A549 (cell line): ENCODE measurements around the gene OCA2. TPM values are rescaled to one million over a fixed set of nuclear protein-coding genes. Genes with fewer than 3 reads are reported as not detected.

ENCODE experiments used
- ATAC-seq, 2 experiments: fragments of 200-7000 bp in 1 of 2; fragments of >200 bp in 1 of 2; cut with Nextera tagmentation in 1 of 2; cut with Tn5 transposase in 1 of 2; 3 replicates each; pipeline versions ENCODE4 v1.8.0 to v1.9.1; 2018 to 2020; ENCODE audit warnings: mild to moderate bottlenecking in 1 of 2, moderate library complexity in 1 of 2
- CTCF ChIA-PET: fragments of 300-600 bp; sonication (Branson Sonifier 250); formaldehyde crosslinking; extraction: SDS; loops from one replicate; lab custom pipeline; 2021; ENCODE audit warnings: antibody characterized with exemption, inconsistent platforms; lab: Yijun Ruan, JAX
- POLR2A ChIA-PET: fragments of 350-600 bp; formaldehyde crosslinking; extraction: SDS; loops from one replicate; lab custom pipeline; 2021; ENCODE audit warnings: antibody characterized with exemption, inconsistent platforms; lab: Yijun Ruan, JAX
- DNase-seq, 2 experiments: peaks; one replicate each; pipeline versions ENCODE4 v3.0.0 to v3.0.0-alpha.2; 2011 to 2016; ENCODE audit warnings: low read depth in 1 of 2, low spot score in 1 of 2
- FAIRE-seq: peaks from 2 replicates; lab custom pipeline; 2011; peaks lifted over from hg19 to GRCh38; lab: Jason Lieb, UNC
- H3K27ac ChIP-seq, 2 experiments: fragments of >200 bp; sonication (Bioruptor Twin); formaldehyde crosslinking; 3 replicates each; pipeline ENCODE4 v1.5.1; 2016 to 2017
- H3K4me1 ChIP-seq: fragments of >200 bp; sonication (Bioruptor Twin); formaldehyde crosslinking; 3 replicates; pipeline ENCODE4 v1.6.1; 2016
- H3K4me2 ChIP-seq: fragments of >200 bp; sonication (Bioruptor Twin); formaldehyde crosslinking; 3 replicates; pipeline ENCODE4 v1.6.1; 2016
- H3K4me3 ChIP-seq: fragments of >200 bp; sonication (Bioruptor Twin); formaldehyde crosslinking; 3 replicates; pipeline ENCODE4 v1.5.1; 2016
- H3K9me3 ChIP-seq: fragments of >200 bp; sonication (Bioruptor Twin); formaldehyde crosslinking; 3 replicates; pipeline ENCODE4 v1.6.1; 2016
- BHLHE40 ChIP-seq: IDR thresholded peaks from 2 replicates; pipeline ENCODE4 v1.6.1; 2012; ENCODE audit warnings: low read depth, low read length, inconsistent platforms
- CBX8 ChIP-seq: fragments of 200-600 bp; sonication (generic); IDR thresholded peaks from 2 replicates; pipeline ENCODE4 v1.6.1; 2016
- CHD2 ChIP-seq: fragments of 150-350 bp; IDR thresholded peaks from 2 replicates; pipeline ENCODE4 v1.6.1; 2014; ENCODE audit warnings: low read length; ENCODE audit not compliant: partially characterized antibody
- CHD4 ChIP-seq: fragments of 200-600 bp; sonication (generic); IDR thresholded peaks from 2 replicates; pipeline ENCODE4 v1.6.1; 2016; ENCODE audit warnings: antibody characterized with exemption, mild to moderate bottlenecking, borderline replicate concordance
- EP300 ChIP-seq, 2 experiments: fragments of >200 bp; sonication (Bioruptor Twin); formaldehyde crosslinking; IDR thresholded peaks; 2 replicates in 1 of 2; 3 replicates in 1 of 2; pipeline ENCODE4 v1.6.1; 2016 to 2017
- FOSL2 ChIP-seq, 2 experiments: fragments of 450-650 bp in 1 of 2; fragments of >200 bp in 1 of 2; sonication (Bioruptor Twin) in 1 of 2; formaldehyde crosslinking; IDR thresholded peaks; 2 replicates each; pipeline versions ENCODE4 v1.5.0 to v1.6.1; 2016 to 2020; ENCODE audit warnings: mild to moderate bottlenecking in 1 of 2, moderate library complexity in 1 of 2
- FOXS1 ChIP-seq: fragments of 250-450 bp; sonication (Bioruptor Pico); IDR thresholded peaks from 2 replicates; pipeline ENCODE4 v1.5.0; 2020; ENCODE audit warnings: mild to moderate bottlenecking, moderate library complexity
- GATA3 ChIP-seq: IDR thresholded peaks from 2 replicates; pipeline ENCODE4 v1.6.1; 2012; ENCODE audit warnings: borderline replicate concordance
- HEYL ChIP-seq: fragments of 250-450 bp; sonication (Bioruptor Pico); IDR thresholded peaks from 2 replicates; pipeline ENCODE4 v1.8.0; 2021; ENCODE audit warnings: mild to moderate bottlenecking, moderate library complexity
- HOXB5 ChIP-seq: fragments of 250-450 bp; sonication (Bioruptor Pico); IDR thresholded peaks from 2 replicates; pipeline ENCODE4 v1.5.0; 2020; ENCODE audit warnings: mild to moderate bottlenecking, moderate library complexity
- JUNB ChIP-seq: fragments of >200 bp; sonication (Bioruptor Twin); formaldehyde crosslinking; IDR thresholded peaks from 2 replicates; pipeline ENCODE4 v1.6.1; 2016
- KDM5A ChIP-seq: fragments of 200-600 bp; sonication (generic); IDR thresholded peaks from 2 replicates; pipeline ENCODE4 v1.6.1; 2016; ENCODE audit warnings: antibody characterized with exemption, mild to moderate bottlenecking
- MAFK ChIP-seq: fragments of 450-650 bp; IDR thresholded peaks from 2 replicates; pipeline ENCODE4 v1.6.1; 2014; ENCODE audit not compliant: partially characterized antibody
- NFE2L2 ChIP-seq: fragments of 150-350 bp; conservative IDR thresholded peaks from 2 replicates; pipeline ENCODE4 v1.6.1; 2014; ENCODE audit warnings: low read length
- NPAS2 ChIP-seq: fragments of 250-450 bp; sonication (Bioruptor Pico); IDR thresholded peaks from 2 replicates; pipeline ENCODE4 v1.8.0; 2022; ENCODE audit warnings: mild to moderate bottlenecking, moderate library complexity, borderline replicate concordance
- RAD21 ChIP-seq, 2 experiments: fragments of >200 bp in 1 of 2; sonication (Bioruptor Twin) in 1 of 2; formaldehyde crosslinking in 1 of 2; IDR thresholded peaks in 1 of 2; conservative IDR thresholded peaks in 1 of 2; 2 replicates in 1 of 2; 3 replicates in 1 of 2; pipeline ENCODE4 v1.6.1; 2012 to 2018; ENCODE audit warnings: inconsistent platforms in 1 of 2
- RCOR1 ChIP-seq: fragments of 150-350 bp; IDR thresholded peaks from 2 replicates; pipeline ENCODE4 v1.6.1; 2014; ENCODE audit warnings: antibody characterized with exemption, low read length, low read depth
- RFX5 ChIP-seq: fragments of 450-650 bp; IDR thresholded peaks from 2 replicates; pipeline ENCODE4 v1.7.1; 2014; ENCODE audit warnings: antibody characterized with exemption, mild to moderate bottlenecking, moderate library complexity
- RNF2 ChIP-seq: fragments of 200-600 bp; sonication (generic); IDR thresholded peaks from 2 replicates; pipeline ENCODE4 v1.6.1; 2016; ENCODE audit warnings: low read depth, mild to moderate bottlenecking, antibody characterized with exemption, moderate library complexity, borderline replicate concordance
- TFCP2L1 ChIP-seq: fragments of 250-450 bp; sonication (Bioruptor Pico); IDR thresholded peaks from 2 replicates; pipeline ENCODE4 v1.5.0; 2021; ENCODE audit warnings: mild to moderate bottlenecking
- WGBS: methylation state at CpG from one replicate; pipeline ENCODE4 v1.1.6; 2017; ENCODE audit errors: missing lambda C conversion rate; 5-methylcytosine and 5-hydroxymethylcytosine counted together
- polyA plus RNA-seq, 4 experiments: library from polyadenylated mRNA; depleted of rRNA in 3 of 4; stranded (reverse); fragments of >200 nt; fragmentation: RNase III in 1 of 4; extraction: RNeasy Plus Mini Kit Qiagen cat#74134 plus additional on column Dnase treatment in 1 of 4; gene quantifications; 2 replicates in 3 of 4; 3 replicates in 1 of 4; pipeline ENCODE4 v1.2.3, GENCODE V29; 2011 to 2017
- TF ChIP-seq, protein P1 (sequence below): fragments of 200-600 bp; sonication (generic); IDR thresholded peaks from 2 replicates; pipeline ENCODE4 v1.6.1; 2016; ENCODE audit warnings: antibody characterized with exemption, mild to moderate bottlenecking, moderate library complexity
- TF ChIP-seq, protein P2 (sequence below): fragments of 250-450 bp; sonication (Bioruptor Pico); IDR thresholded peaks from 2 replicates; pipeline ENCODE4 v1.5.0; 2020; ENCODE audit warnings: low read depth, mild to moderate bottlenecking, moderate library complexity
- TF ChIP-seq, protein P3 (sequence below): fragments of >200 bp; sonication (Bioruptor Twin); formaldehyde crosslinking; IDR thresholded peaks from 3 replicates; pipeline ENCODE4 v1.5.1; 2016

Gene OCA2
- polyA plus RNA-seq, 2 of the 4 experiments (the other 2 are of a cell fraction): 0.17 to 0.25 TPM

DNA sequence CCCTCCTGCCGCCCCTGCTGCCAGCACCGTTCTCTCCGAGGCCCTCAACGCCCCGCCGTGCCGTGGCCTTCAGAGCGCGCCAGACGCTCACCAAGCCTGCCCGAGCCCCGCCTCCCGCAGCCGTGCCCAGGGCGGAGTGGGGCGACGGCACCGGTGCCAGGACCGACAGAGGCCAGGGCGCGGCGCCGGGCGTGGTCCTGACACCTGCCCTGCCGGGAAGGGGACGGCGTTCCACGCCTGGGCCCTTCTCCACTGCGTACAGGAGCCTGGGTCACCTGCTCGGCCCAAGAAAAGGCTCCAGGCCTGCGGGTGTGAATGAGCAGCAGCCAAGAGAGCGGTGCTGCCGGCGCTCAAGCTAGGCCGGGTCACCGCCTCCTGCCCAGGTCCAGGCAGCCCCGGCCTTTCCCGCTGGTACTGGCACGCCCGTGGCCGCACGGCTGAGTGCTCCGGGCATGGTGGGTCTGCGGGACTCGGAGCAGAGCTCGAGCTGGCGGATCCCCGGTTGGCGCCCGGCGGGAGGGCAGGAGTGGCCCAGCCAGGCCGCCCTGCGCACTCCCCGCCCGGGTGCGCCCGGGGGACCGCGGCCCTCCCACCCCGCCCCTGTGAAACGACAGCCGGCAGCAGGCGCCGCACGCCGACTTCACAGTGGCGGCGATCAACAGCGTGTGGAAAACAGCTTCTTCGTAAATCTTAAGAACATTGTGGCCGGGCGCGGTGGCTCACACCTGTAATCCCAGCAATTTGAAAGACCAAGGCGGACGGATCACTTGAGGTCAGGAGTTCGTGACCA, 4.2 kb downstream of the OCA2 start (continued):
- TF ChIP-seq, protein P1, sequence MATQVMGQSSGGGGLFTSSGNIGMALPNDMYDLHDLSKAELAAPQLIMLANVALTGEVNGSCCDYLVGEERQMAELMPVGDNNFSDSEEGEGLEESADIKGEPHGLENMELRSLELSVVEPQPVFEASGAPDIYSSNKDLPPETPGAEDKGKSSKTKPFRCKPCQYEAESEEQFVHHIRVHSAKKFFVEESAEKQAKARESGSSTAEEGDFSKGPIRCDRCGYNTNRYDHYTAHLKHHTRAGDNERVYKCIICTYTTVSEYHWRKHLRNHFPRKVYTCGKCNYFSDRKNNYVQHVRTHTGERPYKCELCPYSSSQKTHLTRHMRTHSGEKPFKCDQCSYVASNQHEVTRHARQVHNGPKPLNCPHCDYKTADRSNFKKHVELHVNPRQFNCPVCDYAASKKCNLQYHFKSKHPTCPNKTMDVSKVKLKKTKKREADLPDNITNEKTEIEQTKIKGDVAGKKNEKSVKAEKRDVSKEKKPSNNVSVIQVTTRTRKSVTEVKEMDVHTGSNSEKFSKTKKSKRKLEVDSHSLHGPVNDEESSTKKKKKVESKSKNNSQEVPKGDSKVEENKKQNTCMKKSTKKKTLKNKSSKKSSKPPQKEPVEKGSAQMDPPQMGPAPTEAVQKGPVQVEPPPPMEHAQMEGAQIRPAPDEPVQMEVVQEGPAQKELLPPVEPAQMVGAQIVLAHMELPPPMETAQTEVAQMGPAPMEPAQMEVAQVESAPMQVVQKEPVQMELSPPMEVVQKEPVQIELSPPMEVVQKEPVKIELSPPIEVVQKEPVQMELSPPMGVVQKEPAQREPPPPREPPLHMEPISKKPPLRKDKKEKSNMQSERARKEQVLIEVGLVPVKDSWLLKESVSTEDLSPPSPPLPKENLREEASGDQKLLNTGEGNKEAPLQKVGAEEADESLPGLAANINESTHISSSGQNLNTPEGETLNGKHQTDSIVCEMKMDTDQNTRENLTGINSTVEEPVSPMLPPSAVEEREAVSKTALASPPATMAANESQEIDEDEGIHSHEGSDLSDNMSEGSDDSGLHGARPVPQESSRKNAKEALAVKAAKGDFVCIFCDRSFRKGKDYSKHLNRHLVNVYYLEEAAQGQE: no peak
- TF ChIP-seq MAFK (no peak), CHD4 (no peak), FOSL2 (IDR thresholded peaks at IDR 0.05) (no peak), FOSL2 (CRISPR knock-in tag; IDR thresholded peaks at IDR 0.05) (no peak), RAD21 (conservative IDR thresholded peaks at IDR 0.05 in 1 of 2, IDR thresholded peaks at IDR 0.05 in 1 of 2) (no peak), CHD2 (no peak)
- TF ChIP-seq, protein P2, sequence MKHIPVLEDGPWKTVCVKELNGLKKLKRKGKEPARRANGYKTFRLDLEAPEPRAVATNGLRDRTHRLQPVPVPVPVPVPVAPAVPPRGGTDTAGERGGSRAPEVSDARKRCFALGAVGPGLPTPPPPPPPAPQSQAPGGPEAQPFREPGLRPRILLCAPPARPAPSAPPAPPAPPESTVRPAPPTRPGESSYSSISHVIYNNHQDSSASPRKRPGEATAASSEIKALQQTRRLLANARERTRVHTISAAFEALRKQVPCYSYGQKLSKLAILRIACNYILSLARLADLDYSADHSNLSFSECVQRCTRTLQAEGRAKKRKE (CRISPR knock-in tag): no peak

DNA sequence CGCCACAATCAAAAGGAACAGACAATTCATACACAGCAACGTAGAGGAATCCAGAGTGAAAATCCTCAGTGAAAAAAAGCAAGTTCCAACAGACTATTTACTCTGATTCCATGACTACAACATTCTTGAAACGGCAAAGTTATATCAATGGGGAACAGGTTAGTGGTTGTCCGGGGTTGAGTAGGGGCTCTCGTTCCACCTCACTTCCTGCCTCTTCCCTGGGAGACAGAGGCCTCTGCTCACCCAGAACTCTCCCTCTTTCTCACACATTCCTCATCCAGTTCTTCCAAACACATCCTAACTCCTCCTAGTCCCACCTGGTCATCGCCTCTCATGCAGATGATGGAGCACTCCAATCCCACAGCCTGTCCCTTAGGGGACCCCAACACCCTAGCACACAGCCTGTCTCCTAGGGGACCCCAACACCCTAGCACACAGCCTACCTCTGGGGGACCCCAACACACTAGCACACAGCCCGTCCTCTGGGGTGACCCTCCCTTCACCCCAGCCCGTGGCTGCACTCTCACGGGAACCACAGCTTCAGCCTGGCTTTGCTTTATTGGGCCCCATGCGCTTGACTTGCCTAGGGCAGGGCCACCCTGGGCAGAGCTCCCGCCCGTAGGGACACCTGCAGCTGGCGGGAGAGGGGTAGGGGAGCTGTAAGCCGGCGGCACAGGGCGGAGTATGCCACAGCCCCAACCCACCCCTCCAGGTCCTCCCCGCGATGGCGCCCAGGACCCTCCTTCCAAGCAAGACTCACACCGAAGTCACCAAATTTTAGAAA, 5.2 kb downstream of the OCA2 start:
- H3K4me1 ChIP-seq: peaks cover 6% of the 10 kb centered on the region; the same call in 2 of the 3 replicates
- no peak overlapping the region for H3K27ac ChIP-seq
- DNase-seq (no peak), FAIRE-seq (no peak), ATAC-seq (no peak)
- no peak overlapping the region for H3K4me2 ChIP-seq
- no peak overlapping the region for H3K4me3 ChIP-seq
- ChIA-PET CTCF (interaction anchor here (0.6 kb wide), 3 partner anchors 74 to 1120 kb away, joined by 3 to 5 read pairs (median 4); no protein-coding TSS in a partner anchor), POLR2A (no interaction called here)
- WGBS: 91% methylated on average over 20 of the region's 20 CpGs
- TF ChIP-seq FOXS1 (CRISPR knock-in tag): no peak
- no peak for TF ChIP-seq RCOR1
- no peak for TF ChIP-seq EP300 (IDR thresholded peaks at IDR 0.05)
- TF ChIP-seq HEYL (CRISPR knock-in tag): no peak
- TF ChIP-seq GATA3: no peak
- TF ChIP-seq RNF2: no peak
- no peak for TF ChIP-seq KDM5A
- no peak for TF ChIP-seq BHLHE40
- no peak for TF ChIP-seq CBX8
- TF ChIP-seq, protein P3, sequence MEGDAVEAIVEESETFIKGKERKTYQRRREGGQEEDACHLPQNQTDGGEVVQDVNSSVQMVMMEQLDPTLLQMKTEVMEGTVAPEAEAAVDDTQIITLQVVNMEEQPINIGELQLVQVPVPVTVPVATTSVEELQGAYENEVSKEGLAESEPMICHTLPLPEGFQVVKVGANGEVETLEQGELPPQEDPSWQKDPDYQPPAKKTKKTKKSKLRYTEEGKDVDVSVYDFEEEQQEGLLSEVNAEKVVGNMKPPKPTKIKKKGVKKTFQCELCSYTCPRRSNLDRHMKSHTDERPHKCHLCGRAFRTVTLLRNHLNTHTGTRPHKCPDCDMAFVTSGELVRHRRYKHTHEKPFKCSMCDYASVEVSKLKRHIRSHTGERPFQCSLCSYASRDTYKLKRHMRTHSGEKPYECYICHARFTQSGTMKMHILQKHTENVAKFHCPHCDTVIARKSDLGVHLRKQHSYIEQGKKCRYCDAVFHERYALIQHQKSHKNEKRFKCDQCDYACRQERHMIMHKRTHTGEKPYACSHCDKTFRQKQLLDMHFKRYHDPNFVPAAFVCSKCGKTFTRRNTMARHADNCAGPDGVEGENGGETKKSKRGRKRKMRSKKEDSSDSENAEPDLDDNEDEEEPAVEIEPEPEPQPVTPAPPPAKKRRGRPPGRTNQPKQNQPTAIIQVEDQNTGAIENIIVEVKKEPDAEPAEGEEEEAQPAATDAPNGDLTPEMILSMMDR: no peak
- TF ChIP-seq HOXB5 (CRISPR knock-in tag): no peak
- no peak for TF ChIP-seq JUNB
- no peak for TF ChIP-seq TFCP2L1 (CRISPR knock-in tag)
- no peak for TF ChIP-seq NPAS2 (CRISPR knock-in tag)
- TF ChIP-seq NFE2L2: no peak
- TF ChIP-seq RFX5: no peak
- peaks cover 25% of the 10 kb centered on the region for H3K9me3 ChIP-seq
